GM21529 (cell line): Measurements from ENCODE around the gene SNPH.

Experiments used
- ATAC-seq: cut with Tn5 transposase; IDR thresholded peaks from one replicate; pipeline ENCODE4 v1.9.1; 2021; ENCODE audit not compliant: unreplicated experiment

Gene SNPH

GRCh38 chr20:1286267-1287024, 20.4 kb downstream of the SNPH start:
- no peak for ATAC-seq

GRCh38 chr20:1287306-1287705, 21.2 kb downstream of the SNPH start:
- no peak for ATAC-seq

DNA sequence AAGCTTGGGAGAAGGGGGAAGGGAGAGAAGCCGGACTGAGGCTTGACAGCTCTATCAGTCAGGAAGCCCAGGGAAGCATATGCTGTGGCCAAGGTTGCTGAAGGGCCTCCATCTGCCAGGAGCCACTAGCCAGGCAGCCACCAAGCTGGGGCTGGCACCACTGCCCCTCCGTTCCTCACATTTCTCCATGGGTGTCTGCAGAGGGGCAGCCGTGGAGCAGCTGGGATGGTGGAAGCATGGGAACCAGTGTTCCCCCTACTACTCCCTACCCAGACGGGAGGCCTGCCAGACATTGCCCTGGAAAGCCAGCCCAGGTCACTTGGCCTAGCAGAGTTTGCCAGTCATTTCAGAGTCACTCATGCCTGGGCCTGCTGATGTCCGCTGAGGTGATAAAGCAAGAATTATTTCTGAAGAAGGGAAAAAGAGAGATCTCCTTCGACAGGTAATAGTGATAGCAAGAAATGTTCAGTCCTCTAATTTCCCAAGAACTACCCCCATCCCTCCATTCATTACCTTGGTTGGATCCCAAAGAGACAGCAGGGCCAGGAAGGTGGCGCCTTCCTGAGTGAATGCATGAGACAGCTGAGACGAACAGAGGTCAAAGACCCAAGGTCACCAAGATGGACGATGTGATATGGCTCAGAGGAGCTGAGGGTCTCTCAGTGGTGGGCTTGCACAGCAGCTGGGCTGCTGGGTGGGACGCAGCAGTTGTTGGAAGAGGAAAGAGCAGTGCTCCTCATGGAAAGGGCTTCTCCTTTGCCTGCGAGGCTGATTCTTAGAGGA, 21.9 kb downstream of the SNPH start:
- no peak for ATAC-seq

DNA sequence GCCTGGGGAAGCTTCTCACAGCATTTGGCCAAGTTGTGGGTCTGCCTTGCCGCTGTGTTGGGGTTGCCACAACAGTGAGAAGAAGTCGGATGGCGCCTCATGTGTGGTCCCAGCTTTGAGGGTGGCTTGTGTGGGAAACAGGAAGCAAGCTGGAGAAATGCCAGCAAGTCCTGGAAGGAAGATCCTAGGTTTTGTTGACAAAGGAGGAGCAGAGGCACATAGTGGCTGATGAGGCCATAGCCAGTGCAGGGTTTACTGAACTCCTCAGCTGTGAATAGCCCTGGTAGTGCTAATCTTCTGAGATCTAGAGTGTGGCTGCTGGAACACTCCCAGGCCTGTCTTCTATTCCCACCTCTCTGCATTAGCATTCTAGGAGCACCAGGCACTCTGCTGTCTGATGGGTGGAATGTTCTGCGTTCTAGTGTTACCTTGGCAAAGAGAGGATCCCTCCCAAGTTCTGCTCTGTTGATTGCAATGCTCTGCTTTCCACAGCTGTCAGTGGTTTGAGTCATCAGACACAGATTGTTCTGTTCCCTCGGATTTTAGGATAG, 25.2 kb downstream of the SNPH start:
- no peak for ATAC-seq

DNA sequence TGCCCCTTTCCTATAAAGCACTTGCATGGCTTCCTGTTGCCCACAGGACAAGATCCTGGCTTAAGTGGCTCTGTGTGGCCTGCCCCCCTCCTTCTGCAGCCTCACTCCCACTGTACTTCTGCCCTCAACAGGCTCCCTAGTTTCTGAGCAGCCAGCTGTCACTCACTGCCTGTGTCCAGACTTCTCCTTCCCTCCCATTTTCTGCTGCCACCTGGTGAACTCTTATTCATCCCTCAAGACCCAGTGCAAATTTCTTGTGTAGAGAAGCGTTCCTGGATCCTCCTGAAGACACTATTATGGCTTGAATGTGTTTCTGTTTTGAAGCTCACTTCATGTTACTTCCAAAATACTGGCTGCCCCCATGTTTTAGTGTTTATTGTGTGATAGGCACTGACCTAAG, 26.5 kb downstream of the SNPH start:
- ATAC-seq = no peak

GRCh38 chr20:1293641-1294379, 27.7 kb downstream of the SNPH start:
- ATAC-seq = no peak

DNA sequence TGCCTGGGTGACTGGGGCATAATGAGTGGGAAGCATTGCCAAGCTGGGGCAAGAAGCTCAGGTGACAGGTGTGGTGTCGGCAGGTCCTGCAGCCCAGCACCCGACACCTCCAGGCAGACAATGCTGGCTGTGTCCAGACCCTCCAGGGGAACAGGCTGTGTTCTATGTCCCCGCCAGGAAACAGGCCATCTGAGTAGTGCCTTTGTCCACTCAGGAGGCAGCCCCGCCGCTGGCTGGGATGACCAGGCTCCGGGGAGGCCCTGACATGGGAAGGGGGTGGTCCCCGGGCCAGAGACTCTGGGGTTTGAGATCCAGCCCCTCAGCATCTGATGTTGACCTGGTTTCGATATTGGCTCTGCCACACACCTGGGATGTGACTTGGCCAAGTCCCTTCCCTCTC, 28.4 kb downstream of the SNPH start:
- no peak for ATAC-seq

GRCh38 chr20:1295276-1295930, 29.3 kb downstream of the SNPH start:
- no peak for ATAC-seq

DNA sequence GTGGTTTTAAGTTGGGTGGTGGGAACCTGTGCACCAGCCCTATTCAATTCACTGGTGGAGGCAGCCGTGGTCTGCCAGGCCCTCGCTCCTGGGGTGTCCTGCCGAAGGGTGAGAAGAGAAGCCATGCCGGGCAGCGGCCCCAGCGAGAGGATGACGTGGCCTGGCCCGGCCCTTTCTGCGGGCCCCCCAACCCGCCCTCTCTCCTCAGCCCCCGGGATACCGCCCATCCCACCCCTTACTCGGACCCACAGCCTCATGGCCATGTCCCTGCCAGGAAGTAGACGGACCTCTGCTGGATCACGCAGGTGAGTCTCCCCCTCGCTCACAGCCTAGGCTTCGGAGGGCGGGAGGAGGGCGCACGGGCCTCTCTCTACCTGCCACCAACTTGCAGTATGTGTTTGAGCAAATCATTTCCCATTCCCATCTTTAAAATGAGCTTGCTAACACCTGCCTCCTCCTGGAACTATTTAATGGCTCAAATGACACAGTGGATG, 30.1 kb downstream of the SNPH start:
- ATAC-seq = no peak

DNA sequence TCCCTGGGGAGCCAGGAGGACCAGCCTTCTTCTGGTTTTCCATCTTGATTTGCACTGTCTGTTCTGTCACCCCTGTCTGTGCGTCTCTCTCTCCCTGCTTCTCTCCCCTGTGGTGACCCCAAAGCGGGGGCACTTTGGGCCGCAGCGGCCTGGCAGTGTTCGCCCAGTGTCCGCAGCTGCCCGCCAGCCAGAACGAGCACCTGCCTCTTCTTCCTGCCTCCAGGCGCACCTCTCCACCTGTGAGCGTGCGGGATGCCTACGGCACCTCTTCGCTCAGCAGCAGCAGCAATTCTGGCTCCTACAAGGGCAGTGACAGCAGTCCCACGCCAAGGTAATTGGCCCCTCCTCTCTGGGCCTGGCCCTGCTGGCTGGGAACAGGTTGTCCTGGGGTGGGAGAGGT, 30.8 kb downstream of the SNPH start:
- no peak for ATAC-seq

DNA sequence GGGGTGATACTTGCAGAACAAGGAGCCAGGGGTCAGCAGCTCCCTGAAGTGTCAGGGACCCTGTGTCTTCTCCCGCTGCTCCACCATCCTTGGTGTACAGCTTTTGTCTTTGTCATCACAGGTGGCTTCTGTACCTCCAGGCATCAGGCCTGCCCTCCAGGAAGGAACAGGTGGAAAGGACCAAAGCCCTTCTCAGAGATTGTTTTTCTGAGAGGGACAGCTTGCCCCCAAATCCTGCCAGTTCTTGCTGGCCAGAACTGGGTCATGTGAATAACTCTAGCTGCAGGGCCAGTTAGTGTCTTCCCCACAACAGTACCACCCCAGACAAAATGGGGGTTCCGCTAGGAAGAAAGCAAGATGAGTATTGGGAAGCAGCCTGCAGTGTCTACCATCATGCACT, 31.4 kb downstream of the SNPH start:
- no peak for ATAC-seq

DNA sequence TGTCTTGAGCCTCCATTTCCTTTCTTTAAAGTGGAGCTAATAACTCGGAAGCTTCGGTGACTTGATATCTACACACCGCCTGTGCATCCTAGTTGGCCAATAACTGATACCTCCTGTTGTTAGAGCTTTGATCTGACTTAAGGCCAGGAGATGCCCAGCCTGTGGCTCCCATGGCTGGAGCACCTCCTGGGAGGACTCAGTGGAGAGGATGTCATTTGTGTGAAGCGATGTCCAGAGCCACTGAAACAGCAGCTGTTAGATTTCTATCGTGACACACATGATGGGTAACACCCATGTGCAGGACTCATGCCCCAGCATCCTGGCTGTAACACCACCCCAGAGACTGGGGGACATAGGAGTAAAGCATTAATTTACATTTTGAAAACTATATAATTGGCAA, 32.1 kb downstream of the SNPH start:
- no peak for ATAC-seq

- ATAC-seq = no peak
Observed at GRCh38 chr20:1298888-1299511, 32.9 kb downstream of the SNPH start.

GRCh38 chr20:1299522-1299921, 33.4 kb downstream of the SNPH start:
- ATAC-seq = no peak

DNA sequence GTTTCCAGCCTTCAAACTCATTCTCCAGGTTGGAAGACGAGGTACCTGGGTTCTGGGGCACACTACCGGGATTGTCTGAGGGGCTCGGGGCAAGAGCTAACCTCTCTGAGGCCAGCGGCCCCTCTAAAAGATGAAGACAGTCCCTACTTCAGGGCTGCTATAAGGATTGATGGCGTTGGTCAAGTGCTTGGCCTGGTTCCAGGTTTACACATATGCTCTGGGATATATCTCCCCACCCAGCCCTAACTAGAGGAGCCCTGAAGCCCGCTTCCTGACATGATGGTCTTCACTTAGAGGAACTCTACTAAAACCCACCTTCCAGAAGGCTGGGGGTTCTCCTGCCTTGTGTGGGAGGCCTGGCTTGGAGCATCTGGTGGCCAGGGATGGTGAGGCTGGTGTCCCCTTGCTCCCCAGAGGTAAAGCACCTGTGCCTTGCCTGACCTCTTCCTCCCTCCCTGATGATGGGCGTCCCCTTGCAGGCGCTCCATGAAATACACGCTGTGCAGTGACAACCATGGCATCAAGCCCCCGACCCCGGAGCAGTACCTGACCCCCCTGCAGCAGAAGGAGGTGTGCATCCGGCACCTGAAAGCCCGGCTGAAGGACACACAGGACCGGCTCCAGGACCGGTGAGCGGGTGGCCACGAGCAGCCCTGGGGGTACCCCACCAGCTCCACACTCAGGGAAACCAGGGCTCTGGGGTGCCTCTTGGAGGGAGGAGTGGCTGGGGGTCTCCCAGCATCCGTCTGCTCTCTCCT, 34.2 kb downstream of the SNPH start:
- ATAC-seq = no peak

DNA sequence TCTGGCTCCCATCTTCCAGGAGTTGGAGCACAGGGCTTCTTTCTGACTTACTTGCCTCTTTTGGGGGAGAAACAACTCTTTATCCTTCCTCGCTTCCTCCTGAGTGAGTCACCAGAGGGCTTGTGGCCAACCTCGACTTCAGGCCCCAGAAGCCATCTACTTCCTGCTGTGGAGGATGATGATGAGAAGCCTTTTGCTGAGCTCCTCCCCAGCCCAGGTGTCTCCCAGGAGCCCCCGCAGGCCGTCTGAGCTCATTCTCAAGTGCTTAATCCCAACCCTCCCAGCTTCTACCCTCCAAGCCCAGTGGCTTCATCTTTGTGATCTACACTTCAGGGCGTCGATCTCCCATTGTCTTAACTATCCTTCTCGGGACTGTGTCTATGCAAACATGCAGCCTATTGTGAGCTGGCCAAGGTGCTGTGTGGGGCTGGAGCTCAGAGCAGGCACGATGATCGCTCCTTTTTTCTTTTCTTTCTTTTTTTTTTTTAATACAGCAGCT, 35.0 kb downstream of the SNPH start:
- no peak for ATAC-seq

- ATAC-seq = no peak
Observed at GRCh38 chr20:1302685-1303541, 36.8 kb downstream of the SNPH start.

- no peak for ATAC-seq
Observed at GRCh38 chr20:1304710-1305515, 38.8 kb downstream of the SNPH start.
